DMS53 (cell line): ENCODE data around the gene URI1.
A peak's percentile ranks its signal among the peaks of the same experiment; 100 is the strongest.

ENCODE experiments used
- DNase-seq: peaks from one replicate; lab custom pipeline; 2025; lab: John Stamatoyannopoulos, UW

Gene URI1

DNA sequence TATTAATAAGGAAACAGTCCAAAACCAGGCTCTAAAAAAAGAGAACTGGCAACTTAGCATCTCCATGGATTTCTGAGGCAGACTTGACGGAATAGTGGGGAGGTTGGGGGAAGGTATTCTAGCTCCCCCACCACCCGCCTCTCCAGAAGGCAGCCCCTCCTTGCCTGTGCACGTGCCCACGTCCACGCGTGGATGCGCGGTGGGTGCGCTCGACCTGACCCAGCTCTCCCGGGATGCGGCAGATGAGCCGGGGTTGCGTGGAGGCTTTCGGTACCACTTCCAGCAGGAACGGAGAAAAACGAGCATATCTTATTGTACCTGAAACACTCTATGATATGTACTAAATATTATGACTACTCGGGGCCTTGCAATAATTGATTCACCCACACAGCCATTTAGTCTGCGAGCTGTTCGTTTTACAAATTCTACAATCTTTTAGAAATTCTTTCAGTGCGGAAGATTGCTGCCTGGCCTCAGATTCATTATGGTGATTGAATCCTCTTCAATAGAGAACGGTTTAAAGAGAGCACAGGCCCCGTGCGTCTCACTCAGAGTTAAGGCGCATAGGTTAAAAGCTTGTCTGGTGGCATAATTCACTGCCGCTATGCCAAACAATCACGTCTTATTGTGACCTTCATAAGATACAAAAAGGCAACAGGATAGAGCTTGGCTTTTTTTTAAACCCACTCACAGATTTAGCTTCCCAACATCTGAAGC, 117.9 kb downstream of the URI1 start:
- DNase-seq = no peak

DNA sequence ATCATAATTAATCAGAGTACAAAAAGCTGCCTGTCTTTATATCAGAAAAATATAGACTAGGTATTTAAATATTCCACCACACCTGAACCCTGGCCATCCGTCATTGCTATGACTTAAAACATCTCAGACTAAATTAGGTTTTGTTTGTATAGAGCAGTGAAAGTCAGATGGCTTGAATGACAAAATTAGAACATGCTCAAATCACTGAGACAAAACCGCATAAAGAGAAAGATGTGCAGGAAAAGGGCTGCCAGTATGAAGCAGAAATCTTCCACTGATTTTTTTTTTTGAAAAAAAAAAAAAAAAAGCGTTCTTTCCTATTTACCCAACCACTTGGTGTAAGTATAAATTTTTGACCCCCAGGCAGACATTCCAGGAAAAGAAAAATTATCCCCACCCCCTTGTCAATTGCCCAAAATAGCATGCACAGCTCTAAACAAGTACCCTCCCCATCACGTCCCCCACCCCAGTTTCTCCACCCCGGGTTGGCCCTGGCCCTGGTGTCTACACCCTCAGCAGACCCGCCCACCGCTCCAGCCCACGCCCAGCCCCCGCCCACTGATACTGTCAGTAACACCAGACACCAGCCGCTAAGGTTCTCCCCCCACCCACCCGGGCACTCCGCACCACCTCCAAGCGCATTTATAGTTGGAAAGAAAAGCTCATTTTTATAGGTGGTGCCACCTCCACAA, 118.6 kb downstream of the URI1 start:
- DNase-seq = peak; percentile 30

DNA sequence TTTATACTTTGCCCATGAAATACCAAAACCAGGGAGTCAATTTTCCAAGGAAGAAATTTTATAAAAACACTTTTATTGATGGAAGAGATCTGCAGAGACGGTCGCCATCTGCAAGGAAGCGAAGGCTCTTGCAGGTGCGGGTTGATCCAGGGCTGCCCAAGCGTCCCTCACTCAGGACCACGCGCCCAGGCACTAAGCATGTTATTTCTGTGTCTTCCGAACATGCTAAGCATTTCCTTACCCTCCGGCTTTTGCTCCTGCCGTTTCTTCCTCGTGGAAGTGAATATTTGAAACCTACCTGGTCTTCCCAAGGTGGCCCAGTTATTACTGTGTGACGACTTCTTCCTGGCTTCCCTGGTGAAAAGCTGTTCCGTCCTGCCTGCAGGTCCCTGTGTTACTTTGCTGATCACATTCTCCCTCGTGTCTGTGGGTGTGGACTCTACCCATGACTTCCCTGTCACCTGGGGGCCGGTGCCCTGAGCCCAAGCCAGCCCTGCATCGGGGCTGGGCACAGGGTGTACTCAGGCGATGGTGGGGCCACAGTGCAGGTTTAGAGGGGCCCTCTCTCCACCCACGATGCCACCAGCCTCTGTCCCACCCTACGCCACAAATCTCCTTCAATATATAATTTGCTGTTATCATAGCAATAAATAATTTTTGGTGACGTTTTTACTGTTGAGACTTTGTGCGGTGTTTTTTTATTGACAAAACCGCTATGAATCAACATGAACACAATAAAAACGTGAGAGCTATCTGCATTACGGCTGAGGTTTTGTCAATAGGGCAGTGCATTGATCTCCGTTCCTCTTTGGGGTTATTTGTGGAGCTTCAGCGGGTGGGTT, 119.4 kb downstream of the URI1 start:
- DNase-seq = no peak

DNA sequence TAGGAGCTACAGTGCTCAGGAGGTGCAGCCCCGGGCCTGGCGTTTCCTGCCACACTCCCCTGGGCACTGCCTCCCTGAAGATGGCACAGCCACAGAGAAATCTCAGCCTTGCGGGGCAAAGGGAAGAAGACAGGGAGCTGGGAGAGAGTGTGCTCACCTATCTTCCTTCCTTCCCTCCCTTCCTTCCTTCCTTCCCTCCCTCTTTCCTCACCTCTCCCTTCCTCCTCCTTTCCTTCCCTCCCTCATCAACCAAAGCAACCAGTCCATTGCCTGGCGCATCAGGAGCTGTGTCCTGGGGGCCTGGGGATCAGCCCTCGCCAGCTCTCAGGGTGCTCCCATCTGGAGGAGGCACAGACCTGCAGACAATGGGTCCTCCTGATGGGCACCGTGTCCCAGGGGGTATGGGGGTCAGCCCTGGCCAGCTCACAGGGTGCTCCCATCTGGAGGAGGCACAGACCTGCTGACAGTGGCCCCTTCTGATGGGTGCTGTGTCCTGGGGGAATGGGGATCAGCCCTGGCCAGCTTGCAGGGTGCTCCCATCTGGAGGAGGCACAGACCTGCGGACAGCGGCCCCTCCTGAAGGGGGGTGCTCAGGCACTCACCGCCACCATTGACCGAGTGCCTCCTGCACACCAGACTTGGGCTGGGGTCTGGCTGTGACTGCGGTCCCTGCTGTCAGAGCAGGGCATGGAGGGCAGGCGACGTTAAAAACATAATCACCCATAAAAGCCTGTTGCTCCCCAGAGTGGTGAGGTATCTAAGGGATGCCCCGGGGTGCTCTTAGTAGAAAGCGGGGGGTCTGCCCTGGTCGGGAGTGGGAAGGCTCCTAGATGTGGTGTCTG, 120.2 kb downstream of the URI1 start:
- DNase-seq = no peak

DNA sequence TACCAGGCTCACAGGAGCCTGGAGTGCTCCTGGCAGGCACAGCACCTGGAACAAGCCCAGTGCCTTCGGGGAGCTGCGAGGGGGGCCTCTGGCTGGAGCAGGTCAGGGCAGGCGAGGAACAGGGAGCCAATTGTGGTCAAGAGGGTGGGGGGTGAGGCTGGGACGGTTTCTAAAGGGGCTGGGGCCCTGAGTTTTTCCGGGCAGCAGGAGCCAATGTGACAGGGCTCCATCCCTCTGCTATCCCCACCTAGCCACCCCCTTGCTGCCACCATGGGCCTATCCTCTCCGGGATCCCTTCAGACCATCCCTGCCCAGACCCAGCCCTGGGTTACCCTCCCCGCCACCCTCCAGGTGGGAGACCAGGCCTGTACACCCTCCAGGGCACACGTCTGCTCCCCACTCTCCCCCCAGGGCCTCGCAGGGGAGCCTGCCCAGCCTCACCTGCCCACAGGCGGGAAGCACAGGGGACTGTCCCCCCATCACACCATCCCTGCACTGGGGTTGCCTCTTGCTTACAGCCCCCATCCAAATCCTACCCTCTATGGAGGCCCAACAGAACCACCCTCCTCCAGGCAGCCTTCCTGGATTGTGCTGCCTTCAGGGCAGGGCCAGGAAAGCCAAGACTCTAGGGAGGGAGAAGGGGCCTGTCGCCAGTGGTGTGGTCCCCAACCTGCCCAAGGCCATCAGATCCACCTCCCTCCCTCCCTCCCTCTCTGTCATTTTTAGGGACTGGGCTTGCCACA, 121.0 kb downstream of the URI1 start:
- no peak for DNase-seq

DNA sequence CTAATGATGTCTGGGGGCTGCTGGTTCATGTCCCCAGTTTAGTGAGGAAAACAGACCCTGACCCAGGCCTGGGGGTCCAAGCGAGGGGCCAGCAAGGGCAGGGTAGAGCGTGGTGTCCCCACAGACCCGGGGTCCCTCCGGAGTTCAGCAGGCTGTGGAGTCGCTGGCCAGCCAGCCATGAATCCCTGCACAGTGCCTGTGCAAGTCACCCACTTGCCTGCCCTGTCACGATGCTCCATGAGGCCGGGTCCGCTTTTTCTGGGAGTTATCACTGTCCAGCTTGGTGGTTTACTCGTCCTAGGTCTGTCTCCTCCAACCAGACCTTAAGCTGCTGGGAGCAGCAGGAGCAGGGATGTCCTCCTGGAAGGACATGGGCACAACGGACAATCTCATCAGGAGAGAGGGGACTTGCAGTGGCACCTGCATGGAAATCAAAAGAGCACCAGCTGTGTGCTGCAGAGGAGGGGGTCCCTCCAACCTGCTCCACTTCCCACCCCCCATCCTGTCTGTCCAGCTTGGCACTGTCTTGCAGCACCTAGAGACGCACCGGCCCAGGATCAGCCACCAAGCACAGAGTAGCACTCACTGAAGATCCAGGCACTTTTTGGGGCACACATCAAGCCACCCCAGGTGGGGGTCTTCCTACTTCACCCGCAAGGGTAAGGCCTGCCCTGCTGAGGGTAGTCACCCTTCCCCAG, 121.8 kb downstream of the URI1 start:
- DNase-seq = no peak

DNA sequence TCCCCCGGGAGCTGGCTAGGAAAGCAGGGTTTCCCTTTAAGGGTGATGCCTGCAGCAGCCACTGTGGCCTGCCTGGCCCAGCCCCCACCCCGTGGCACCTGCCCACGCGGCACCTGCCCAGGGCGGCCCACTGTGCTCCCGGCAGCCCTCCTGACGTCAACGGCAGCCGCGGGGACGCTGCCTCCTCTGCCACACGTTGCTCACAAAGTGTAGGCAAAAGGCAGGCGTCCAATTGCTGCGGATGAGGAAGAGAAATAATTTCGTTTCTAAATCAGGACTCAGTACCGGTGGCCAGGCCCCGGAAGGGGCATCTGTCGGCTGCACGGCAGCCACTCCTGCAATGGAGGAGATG, 122.3 kb downstream of the URI1 start:
- peak; percentile 31 for DNase-seq

DNA sequence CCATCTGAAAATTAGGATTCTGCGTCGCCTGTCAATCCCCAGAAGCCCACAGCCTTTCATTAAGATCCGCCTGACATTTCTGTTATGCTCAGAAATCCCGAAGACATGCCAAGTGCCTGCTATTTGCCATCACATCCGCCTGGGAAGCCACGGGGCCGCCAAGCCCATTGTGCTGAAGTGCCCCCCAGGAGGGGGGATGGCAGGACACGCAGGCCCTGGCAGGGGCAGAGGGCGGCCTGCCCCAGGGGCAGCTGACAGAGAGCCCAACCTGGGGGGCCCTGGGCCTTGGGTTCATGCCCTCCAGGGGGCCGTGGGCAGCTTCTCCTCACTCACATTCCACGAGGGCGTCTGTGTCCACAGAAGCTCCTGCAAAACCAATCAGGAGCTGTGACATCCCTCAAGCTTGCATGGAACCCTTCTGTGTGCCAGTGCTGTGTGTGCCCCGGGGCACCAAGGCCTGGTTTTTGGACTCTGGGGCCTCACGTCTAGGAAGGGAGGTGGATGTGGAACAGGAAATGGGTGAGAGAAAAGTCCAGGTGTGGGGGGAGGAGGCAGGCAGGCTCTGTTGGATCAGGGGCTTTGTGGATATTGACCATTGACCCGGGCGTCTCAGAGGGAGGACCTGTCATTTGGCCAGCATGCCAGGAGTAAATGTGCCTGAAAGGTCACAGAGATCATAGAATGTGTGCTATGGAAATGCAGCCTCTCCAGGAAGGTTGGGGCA, 122.9 kb downstream of the URI1 start:
- DNase-seq = no peak

DNA sequence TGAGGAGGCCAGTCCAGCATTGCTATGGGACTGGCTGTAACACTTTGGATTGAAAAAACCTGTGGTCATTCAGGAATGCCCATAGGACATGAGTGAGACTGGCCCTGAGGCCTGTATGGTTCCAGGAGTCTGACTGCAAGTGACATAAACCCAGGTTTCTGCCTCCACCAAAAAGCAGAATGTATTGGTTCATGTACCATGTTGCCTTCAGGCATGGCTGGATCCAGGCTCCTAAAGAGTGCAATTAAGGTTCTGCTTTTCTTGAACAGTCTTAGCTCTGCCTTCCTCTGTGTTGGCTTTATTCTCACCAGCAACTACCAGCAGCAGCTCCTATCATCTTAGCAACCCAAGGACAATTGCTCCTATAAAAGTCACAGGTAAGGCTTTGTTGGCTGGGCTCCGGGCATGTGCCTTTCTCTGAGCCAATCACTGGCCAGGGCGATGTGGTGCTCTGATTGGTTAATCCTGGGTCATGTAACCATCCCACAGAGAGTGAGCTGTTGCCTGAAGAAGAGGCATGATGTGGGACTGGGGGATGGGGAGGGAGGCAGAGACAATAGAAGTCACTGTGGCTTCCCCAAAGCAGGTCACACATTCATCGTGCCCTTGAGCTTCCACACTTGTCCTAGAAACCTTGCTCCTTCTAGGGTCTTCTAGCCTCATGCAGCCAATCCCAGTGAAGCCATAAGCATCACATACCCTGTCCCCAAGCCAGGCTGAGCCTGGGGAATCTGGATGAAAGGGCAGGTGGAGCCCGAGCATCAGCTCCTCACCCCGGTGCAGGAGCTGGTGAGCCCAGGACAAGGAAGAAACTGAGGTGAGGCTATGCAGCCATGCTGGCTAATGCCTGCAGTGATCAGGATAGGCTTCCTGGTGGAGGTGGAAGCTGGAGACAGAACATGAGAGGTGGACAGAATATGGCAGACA, 123.9 kb downstream of the URI1 start:
- no peak for DNase-seq
